GM18868 (cell line): ENCODE results near the gene PKP3.
"Not testable (repeated sequence)": the region's sequence is repeated elsewhere in the genome, so short reads cannot be mapped to it uniquely, and the experiment has no call there.

ENCODE experiments used
- ATAC-seq: cut with Tn5 transposase; IDR thresholded peaks from one replicate; pipeline ENCODE4 v1.9.1; 2021; ENCODE audit warnings: mild to moderate bottlenecking, moderate library complexity; ENCODE audit not compliant: unreplicated experiment

PKP3 gene

DNA sequence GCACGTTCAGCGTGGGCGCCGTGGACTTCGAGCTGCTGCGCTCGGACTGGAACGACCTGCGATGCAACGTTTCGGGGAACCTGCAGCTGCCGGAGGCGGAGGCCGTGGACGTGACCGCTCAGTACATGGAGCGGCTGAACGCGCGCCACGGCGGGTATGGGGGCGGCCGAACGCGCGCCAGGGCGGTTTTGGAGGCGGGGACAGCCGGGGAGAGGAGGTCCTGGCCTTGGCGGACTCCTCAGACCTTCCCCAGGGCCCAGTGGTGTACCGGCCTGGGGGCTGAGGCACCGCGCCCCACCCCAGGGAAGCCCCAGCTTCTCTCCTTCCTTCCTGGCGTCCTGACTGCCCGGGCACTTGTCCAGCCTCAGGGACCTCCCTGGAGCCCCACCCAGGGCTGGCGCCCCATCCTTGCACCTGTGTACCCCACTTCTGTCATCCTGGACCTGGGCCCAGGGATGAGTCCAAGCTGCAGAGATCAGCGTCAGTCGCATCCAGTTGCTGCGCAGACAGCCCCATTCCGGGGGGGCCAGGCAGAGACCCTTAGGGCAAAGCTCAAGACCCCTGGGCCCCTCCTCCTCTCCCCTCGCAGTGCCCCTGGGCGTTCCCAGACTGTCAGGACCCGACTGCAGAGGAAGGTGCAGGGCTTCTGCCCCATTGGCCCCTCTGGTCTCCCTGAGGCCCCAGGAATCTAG lies 16.7 kb upstream of the PKP3 start:
- ATAC-seq = no peak

GRCh38 chr11:377883-378500 lies 16.0 kb upstream of the PKP3 start:
- ATAC-seq = no peak

- no peak for ATAC-seq
Measured at GRCh38 chr11:379205-380094, 14.6 kb upstream of the PKP3 start.

DNA sequence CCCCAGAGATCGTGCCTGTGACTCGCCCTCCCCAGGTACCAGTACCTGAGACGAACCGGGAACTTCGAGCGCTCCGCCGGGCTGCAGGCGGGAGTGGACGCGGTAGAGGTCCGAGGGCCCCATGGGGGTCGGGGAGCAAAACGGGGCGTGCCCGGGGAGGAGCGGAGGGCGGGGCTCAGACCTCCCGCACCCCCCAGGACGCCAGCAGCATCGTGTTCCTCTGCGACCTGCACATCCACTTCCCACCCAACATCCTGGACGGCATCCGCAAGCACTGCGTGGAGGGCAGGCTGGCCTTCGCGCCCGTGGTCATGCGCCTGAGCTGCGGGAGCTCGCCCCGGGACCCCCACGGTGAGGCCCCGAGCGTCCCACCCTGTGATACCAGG lies 13.9 kb upstream of the PKP3 start:
- ATAC-seq = no peak

DNA sequence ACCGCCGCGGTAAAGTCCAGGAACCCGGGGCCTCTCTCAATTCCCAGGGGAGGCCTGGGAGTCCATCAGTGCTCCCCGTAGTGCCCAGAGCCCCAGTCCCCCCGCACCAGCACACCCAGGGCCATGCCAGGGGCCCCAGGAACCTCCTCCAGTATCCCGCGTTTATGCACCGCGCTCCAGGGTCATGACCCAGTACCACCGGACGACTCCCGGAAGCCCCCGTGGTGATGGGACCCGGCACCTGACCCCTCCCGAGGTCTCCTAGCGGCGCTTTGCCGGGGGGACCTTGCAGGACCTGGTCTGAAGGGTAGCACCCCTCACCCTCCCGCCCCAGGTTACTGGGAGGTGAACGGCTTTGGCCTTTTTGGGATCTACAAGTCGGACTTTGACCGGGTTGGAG lies 13.5 kb upstream of the PKP3 start:
- ATAC-seq = no peak

DNA sequence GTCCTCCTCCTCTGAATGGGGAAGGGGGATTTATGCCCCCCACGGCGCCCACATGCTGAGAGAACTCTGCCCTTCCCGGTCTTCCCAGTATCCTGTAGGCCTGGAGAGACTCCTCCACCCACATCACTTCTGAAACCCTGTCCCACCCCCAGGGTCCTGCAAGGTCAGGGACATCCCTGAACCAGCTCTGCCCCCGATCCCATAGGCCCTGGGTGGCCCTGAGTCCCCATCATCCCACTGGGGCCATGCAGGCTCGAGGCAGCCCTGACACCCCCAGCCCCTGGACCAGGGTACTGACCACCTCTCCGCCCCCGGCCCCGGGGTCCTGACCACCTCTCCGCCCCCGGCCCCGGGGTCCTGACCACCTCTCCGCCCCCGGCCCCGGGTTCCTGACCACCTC lies 13.0 kb upstream of the PKP3 start:
- no peak for ATAC-seq

- ATAC-seq = no peak
Measured at GRCh38 chr11:381501-382072, 12.4 kb upstream of the PKP3 start.

DNA sequence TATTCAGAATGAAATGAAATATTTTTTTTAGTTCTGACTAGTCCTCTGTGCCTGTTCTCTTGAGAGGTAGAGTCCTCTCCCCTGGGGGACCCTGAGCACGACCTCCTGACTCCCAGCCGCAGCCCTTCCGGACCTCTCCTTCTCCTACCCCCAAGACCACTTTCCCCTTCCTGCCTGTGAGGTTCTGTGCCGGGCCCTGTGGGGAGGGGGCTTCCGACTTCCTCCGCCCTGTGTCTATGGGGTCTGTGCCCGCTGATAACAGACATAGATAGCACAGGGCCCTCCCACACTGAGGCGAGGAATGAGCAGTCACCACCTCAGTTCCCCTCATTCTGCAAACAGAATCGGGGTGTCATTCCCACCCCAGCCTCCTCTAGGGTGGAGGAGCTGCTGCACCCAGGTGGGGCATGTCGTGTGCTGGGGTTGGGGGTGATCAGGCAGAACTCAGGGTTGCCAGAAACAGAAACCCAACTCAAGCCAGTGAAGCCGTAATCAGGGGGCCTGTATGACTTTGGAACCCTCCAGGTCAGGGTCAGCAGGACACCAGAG lies 11.9 kb upstream of the PKP3 start:
- ATAC-seq = no peak

GRCh38 chr11:383431-383830 lies 10.6 kb upstream of the PKP3 start:
- ATAC-seq = no peak

GRCh38 chr11:384511-384910 lies 9.5 kb upstream of the PKP3 start:
- ATAC-seq = no peak

- ATAC-seq = no peak
Measured at GRCh38 chr11:385594-386351, 8.2 kb upstream of the PKP3 start.

DNA sequence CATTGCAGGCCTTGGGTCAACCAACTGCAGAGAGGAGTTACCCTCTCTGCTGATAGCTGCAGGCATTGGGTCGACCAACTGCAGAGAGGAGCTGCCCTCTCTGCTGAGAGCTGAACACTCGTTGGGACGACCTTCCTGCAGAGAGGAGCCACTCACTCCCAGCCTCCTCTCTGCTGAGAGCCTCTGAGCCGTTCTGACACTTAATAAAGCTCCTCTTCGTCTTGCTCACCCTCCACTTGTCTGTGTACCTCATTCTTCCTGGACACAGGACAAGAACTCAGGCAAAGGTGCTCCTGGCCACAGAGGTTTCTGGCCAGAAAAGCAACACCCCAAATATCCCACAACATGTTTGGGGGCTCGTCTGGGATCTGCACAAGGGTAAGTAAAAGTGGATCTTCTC lies 7.5 kb upstream of the PKP3 start:
- no peak for ATAC-seq

GRCh38 chr11:387193-387793 lies 6.7 kb upstream of the PKP3 start:
- ATAC-seq = no peak

DNA sequence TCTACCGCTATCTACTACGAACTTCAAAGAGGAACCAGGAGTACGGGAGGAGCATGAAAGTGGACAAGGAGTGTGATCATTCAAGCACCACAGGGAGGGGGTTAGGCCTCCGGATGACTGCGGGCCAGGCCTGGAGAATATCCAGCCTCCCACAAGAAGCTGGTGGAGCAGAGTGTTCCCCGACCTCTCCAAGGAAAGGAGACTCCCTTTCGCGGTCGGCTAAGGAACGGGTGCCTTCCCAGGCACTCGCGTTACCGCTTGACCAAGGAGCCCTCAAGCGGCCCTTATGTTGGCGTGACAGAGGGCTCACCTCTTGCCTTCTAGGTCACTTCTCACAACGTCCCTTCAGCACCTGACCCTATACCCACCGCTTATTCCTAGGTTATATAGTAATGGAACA lies 4.6 kb upstream of the PKP3 start:
- ATAC-seq = not testable (repeated sequence)

DNA sequence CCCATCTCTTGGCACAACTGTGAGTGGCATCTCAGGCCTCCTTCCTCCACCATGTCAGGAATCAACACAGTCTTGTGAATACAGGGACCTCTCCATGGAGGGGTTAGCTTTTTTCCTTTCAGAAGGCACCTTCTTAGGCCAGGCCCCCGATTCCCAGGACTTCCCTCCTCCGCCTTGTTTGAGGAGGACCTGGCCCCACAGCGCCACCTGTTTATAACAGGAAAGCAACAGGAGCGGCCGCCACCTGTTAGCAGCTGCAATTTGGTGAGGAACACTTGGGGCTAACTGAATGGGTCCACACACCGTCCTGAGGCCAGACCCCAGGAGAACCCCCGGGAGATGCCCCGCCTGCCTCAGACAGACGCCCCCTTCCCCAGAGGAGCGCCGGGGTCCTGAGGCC lies 3.8 kb upstream of the PKP3 start:
- ATAC-seq = no peak

DNA sequence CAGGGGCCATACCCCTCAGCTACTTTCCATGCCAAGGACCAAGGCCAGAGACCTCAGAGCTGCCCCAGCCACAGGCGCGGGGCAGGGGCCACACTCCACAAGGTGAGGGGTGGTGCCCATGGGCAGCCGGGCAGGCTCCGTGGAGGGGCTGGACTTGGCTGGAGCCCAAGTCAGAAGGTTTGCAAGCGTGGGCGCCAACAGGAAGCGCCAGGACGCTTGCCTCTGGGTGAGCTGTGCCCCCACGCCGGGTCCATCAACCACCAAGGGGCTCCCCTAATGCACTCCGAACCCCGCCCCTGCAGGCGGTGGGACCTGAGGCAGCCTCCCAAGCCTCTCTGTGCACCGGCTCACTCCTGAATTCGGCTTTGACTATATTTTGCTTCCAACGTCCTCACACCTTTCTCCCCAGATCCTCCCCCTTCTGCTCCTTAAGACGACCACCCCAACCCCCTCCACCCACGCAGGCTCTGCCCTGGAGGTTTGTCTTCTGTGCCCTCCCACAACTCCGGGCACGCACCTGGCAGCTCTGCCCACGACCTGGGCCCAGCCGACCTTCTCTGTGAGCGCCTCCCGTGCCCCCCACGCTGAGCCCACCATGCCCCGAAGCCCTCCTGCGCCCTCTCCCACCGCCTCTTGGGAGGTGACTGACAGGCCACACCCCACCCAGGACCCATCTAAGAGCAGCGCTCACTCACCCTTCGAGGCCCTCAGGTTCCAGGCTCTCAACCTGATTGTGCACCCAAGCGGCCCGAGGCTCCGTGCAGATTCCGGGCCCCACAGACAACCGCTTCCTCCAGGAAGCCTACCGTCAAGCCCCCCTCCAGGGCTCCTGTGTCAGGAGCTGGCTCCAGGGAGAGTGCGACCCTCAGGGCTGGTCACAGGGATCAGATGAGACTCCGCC lies 2.6 kb upstream of the PKP3 start:
- ATAC-seq = no peak

DNA sequence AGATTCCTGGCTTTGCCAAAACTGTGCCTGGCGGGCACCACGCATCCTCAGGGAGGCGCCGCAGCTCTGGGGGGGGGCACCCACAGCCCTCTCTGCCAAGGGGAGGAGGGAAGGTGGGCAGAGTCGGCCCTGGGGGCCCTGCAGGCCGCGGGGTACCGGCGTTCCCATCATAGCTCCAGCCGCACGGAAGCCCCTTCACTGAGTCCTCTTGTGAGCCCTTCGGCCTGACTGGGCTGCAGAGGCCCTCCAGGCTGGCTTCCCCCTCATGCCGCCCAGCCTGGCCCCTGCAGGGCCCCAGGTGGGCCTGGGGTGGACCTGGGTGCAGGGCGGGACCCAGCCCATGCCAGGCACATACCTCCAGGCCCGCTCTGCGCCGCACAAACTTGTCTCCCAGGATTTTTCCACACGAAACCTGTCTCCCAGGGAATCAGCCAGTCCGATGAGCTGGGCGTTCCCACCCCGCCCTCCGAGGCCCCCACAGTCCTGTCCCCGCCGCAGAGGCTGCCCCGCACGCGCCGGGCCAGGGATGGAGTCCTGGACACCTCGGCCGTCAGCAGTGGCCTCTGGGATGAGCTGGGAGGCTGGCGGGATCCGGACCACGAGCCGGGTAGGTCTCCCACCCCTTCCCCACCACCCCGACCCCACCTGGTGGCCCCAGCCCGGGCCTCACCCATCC lies 1.8 kb upstream of the PKP3 start:
- ATAC-seq = no peak

DNA sequence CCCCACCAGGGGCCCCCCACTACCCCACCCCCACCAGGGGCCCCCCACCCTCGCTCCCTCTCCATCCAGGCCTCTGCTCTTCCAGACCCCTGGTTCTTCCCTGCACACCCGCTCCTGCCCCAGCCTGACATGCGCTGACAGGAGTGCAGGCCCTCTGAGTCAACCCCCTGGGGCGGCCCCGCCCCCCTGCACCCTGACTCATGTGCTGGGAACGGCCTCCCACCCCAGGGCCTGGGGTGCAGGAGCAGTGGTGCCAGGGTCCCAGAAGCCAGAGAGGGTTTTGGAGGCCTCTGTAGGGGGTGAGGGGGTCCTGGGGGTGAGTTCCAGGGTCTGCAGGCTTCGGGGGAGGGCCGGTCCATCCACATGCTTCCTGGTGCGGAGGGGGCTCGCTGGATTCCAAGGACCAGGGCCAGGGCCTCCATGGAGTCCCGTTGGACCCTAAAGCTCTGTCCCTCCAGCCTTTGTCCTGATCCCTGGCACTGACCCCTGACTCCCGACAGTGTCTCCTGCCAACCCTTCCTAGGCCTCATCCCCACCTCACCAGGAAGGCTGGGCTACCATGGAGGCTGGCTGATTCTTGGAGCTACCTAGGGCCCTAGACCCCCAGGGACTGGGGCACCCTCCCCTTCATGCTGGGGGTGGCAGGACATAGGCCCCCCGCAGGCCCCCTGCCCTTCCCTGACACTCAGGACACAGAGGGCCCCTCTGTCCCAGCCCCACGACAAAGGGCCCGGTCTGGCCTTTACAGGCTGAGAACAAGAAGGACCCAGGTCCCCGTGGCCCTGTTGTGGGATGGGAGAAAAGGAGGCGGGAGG lies 583 bp upstream of the PKP3 start:
- ATAC-seq = no peak
